ENCODE results near the gene RAD51B.

RAD51B gene

GRCh38 chr14:68124979-68125731 is 305.6 kb downstream of the RAD51B start:
- DNase-seq = peak; percentile 18

DNA sequence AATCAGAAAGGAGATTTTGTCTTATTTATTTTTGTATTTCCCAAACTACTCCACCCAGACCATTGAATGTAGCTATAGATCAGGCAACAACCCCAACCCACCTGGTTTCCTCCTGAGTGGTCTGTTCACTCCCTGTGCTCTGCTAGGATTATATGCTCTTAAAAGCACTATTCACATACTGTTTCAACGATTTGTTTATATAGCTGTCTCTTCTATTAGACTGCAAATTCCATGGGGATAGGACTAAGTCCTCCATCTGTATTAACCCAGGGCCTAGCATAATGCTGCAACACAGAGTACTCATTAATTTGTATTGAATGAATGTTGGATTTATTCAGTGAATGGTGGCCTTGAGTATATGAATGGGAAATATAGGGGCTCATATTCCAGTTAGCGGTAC is 307.6 kb downstream of the RAD51B start:
- peak; percentile 55 for DNase-seq

DNA sequence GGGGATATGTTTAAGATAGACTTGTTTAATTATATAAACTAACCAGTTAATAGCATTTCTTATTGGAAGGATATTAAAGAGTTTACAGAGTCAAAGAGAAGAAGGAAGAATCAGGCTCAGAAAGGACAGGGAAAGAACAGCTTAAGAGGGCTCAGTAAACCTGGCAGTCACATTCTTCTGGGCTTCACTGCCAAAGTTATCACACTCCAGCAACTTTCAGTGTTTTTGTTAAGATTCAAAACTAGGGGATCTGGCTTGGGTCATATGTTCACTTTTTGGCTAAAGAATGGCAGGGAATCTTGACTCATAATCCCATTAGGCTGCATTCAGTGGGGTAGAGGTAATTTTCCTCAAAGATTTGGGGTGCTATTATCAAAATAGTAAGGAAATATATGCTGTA is 312.3 kb downstream of the RAD51B start:
- DNase-seq = no peak

DNA sequence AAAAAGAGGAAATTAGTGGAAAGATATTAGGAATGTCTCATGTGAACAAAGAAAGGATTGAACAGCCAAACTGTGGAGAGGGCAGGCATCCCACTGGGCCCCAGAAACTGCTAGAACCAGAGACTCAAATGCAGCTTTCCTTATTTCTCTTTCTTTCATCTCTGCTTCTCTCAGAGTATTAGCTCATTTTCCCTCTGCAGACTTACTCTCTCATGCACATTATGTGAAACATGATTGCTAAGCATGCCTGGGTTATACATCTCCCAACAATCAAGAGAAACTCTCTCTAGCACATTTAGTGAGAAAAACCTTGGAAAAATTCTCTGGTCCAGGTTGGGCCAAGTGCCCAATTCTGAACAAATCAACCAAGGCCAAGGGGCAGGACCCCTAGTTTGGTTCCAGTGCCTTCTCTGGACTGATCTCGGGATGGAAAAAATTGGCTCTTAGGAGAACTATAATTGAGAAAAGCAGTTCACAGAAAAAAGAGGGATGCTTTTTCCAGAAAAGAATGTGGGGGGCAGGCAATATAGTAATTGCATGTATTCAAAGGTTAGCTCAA is 313.1 kb downstream of the RAD51B start:
- DNase-seq = no peak

GRCh38 chr14:68133856-68134255 is 314.3 kb downstream of the RAD51B start:
- no peak for DNase-seq

DNA sequence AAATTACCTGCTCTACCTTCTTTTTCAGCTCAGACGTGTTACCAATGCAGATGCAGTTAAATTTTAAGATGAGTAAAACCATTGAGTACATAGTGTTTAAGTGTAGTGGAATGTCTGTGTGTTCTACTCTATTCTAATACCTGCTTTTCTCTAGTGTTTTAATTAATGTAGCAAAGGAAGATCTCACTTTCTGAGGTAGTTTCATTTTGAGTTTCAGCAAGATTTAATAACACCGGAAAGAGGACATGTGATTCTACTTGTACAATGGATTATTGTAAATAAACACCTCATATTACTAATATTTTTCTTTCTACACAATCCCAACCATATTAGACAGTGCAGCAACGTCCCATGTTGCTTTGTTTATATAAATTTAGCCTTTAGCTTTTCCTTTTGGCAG is 315.4 kb downstream of the RAD51B start:
- no peak for DNase-seq

- DNase-seq = no peak
These were observed 316.0 kb downstream of the RAD51B start for GRCh38 chr14:68135566-68135965.

DNA sequence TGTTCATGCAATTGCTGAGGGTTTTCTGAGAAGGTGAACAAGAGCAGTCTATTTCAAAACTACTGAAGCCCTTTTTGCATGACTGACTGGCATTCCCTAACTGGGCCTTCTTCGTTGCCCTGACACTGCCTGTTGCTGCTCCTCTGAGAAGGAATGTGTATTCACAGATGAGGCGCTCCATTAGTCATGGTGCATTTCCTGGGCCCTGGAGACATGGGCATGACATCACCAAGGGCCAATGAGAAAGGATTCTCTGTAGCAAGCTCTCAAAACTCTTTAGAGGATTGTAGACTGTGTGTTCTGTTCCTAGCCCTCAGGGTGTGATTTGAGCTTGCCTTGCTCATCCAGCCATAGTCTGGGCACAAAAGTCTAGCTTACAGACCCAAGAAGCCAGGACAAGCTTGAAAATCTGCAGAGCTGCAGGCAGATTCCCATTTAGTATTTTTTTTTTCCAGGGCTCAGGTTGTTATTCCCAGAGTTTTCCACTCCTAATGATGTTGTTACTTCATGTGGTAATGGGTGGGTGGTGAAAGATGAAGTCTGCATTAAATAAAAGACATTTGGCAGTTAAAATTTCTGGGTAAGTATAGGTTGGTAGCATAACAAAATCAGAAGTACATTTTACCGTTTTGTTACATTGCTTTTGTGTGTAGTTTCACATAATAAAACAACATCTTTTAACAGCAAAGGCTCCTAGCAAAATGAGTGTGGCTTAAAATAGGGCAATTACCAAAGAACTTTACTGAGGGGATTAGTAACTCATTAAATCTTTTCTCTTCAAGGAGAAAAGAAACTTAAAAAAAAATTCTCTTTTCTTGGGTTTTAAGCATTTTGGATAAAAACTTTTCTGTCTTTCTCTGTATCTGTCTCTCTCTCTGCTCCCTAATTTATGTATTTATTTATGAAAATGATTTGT is 318.4 kb downstream of the RAD51B start:
- peak; percentile 22 for DNase-seq

GRCh38 chr14:68139431-68140075 is 320.0 kb downstream of the RAD51B start:
- peak; percentile 96 for DNase-seq

GRCh38 chr14:68140076-68140741 is 320.6 kb downstream of the RAD51B start:
- DNase-seq = peak; percentile 69

GRCh38 chr14:68140806-68141205 is 321.2 kb downstream of the RAD51B start:
- no peak for DNase-seq

- DNase-seq = no peak
These were observed 321.9 kb downstream of the RAD51B start for GRCh38 chr14:68141281-68142088.

GRCh38 chr14:68143341-68143841 is 323.8 kb downstream of the RAD51B start:
- peak; percentile 75 for DNase-seq

- no peak for DNase-seq
These were observed 324.6 kb downstream of the RAD51B start for GRCh38 chr14:68144051-68144681.

GRCh38 chr14:68145036-68145435 is 325.5 kb downstream of the RAD51B start:
- DNase-seq = no peak

DNA sequence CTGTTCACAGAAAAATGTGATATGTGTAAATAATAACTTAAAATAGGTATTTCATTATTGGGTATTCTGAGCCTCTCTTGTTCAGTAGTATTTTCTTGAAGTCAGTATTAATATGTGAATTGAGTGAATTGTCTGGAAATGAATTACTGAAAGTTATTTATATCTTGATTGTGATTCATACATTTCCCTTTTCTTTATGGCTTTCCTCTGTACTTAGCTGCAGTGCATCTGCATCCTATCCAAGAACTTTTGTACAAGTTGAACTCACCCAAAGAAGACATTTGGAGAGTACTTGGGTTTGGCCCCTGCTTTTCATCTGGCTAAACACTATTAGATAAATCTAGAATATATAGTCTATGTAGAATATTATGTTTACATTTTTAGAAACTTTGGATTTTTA is 326.0 kb downstream of the RAD51B start:
- DNase-seq = no peak

- no peak for DNase-seq
These were observed 327.2 kb downstream of the RAD51B start for GRCh38 chr14:68146818-68147217.

DNA sequence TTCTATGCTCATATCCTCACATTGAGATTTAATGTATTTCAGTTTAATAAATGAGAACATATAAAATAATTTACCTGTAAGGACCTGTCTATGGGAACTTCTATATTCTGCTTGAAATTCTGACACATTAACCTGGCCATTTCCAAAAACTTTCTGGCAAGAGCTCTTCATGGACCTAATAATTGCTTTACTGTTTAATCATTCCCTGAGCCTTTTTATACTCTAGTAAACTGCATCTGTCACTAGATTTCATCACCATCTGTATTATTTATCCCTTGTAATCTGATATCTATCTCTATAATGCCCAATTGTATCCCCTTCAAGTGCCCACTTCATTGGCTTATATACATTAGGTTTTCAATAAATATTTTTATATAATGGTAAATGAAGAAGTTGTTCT is 327.7 kb downstream of the RAD51B start:
- no peak for DNase-seq

DNA sequence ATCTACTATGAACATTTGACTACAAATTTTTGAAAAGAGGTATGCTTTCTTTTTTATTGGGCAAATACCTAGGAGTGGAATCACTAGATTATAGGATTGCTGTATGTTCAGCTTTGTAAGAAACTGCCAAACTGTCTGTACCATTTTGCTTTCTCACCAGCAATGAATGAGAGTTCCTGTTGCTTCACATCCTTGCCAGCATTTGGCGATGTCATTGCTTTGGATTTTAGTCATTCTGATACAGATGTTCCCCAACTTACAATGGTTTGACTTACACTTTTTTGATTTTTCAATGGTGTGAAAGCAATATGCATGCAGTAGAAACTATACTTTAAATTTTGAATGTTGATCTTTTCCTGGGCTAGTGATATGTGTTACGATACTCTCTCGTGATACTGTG is 328.7 kb downstream of the RAD51B start:
- DNase-seq = no peak

- DNase-seq = no peak
These were observed 329.2 kb downstream of the RAD51B start for GRCh38 chr14:68148763-68149162.

GRCh38 chr14:68153275-68153674 is 333.7 kb downstream of the RAD51B start:
- DNase-seq = no peak

All from NCI-H1092 treated with DMSO at 0.1 percent for 48 hours (cell line).